HepG2 (cell line): ENCODE data around the gene ZNF491. TPM values are rescaled to one million over a fixed set of nuclear protein-coding genes. Genes with fewer than 3 reads are reported as not detected.

Source experiments
- FOXO4 ChIP-seq: sonication (generic); formaldehyde crosslinking; conservative IDR thresholded peaks from 2 replicates; pipeline ENCODE4 v1.8.1; 2023; ENCODE audit warnings: missing genetic modification reagents
- IRX3 ChIP-seq: sonication (generic); formaldehyde crosslinking; IDR thresholded peaks from 2 replicates; pipeline ENCODE4 v1.8.1; 2023; ENCODE audit warnings: mild to moderate bottlenecking, low read depth, missing genetic modification reagents, borderline replicate concordance
- KDM1A ChIP-seq: IDR thresholded peaks from 2 replicates; pipeline ENCODE4 v1.6.1; 2016; ENCODE audit warnings: missing compliant biosample characterization
- MYC ChIP-seq: sonication (generic); formaldehyde crosslinking; IDR thresholded peaks from 2 replicates; pipeline ENCODE4 v1.9.0; 2021; ENCODE audit warnings: missing genetic modification reagents, borderline replicate concordance
- REL ChIP-seq: sonication (generic); formaldehyde crosslinking; conservative IDR thresholded peaks from 2 replicates; pipeline ENCODE4 v1.8.0; 2022; ENCODE audit warnings: mild to moderate bottlenecking, missing genetic modification reagents, moderate library complexity
- TBX3 ChIP-seq: fragments of 450-650 bp; IDR thresholded peaks from 2 replicates; pipeline ENCODE4 v1.6.1; 2017; ENCODE audit warnings: antibody characterized with exemption, mild to moderate bottlenecking, inconsistent platforms, borderline replicate concordance
- TOE1 ChIP-seq: sonication (generic); formaldehyde crosslinking; IDR thresholded peaks from 2 replicates; pipeline ENCODE4 v1.4.0; 2020; ENCODE audit warnings: mild to moderate bottlenecking, missing genetic modification reagents
- ZNF17 ChIP-seq: sonication (generic); formaldehyde crosslinking; IDR thresholded peaks from 2 replicates; pipeline ENCODE4 v1.5.0; 2020; ENCODE audit warnings: mild to moderate bottlenecking, missing genetic modification reagents
- ZNF235 ChIP-seq: sonication (generic); formaldehyde crosslinking; IDR thresholded peaks from 2 replicates; pipeline ENCODE4 v1.8.1; 2023; ENCODE audit warnings: mild to moderate bottlenecking, missing genetic modification reagents, borderline replicate concordance
- ZNF280D ChIP-seq: sonication (generic); formaldehyde crosslinking; IDR thresholded peaks from 2 replicates; pipeline ENCODE4 v1.5.1; 2020; ENCODE audit warnings: mild to moderate bottlenecking, missing genetic modification reagents
- ZNF501 ChIP-seq: sonication (generic); formaldehyde crosslinking; IDR thresholded peaks from 2 replicates; pipeline ENCODE4 v1.5.1; 2020; ENCODE audit warnings: mild to moderate bottlenecking, moderate library complexity, missing genetic modification reagents
- ZNF576 ChIP-seq: sonication (generic); formaldehyde crosslinking; IDR thresholded peaks from 2 replicates; pipeline ENCODE4 v1.4.0; 2020; ENCODE audit warnings: mild to moderate bottlenecking, missing genetic modification reagents
- polyA plus RNA-seq, 8 experiments: library from polyadenylated mRNA; depleted of rRNA in 3 of 8; stranded (reverse) in 7 of 8; unstranded in 1 of 8; fragments of >200 nt; fragmentation: Illumina TruSeq in 4 of 8; extraction: Trizol in 4 of 8; gene quantifications; 2 replicates each; pipeline versions ENCODE4 v1.2.1 to v1.2.3, GENCODE V29; 2011 to 2016; ENCODE audit warnings: low read depth in 4 of 8, missing spikeins in 1 of 8, mixed read lengths in 1 of 8; ENCODE audit not compliant: insufficient read depth in 1 of 8
- total RNA-seq, 5 experiments: library from RNA; depleted of rRNA; stranded (reverse); fragments of >200 nt; fragmentation: Illumina TruSeq; extraction: Trizol; gene quantifications; 2 replicates each; pipeline ENCODE4 v1.2.3, GENCODE V29; 2016; ENCODE audit warnings: low read depth in 1 of 5
- TF ChIP-seq, protein P1 (sequence below): IDR thresholded peaks from 2 replicates; pipeline ENCODE4 v1.6.1; 2016; ENCODE audit warnings: low read depth
- TF ChIP-seq, protein P2 (sequence below): sonication (generic); formaldehyde crosslinking; IDR thresholded peaks from 2 replicates; pipeline ENCODE4 v1.5.1; 2020; ENCODE audit warnings: missing genetic modification reagents, mild to moderate bottlenecking, borderline replicate concordance
- TF ChIP-seq, protein P3 (sequence below): sonication (generic); formaldehyde crosslinking; conservative IDR thresholded peaks from 2 replicates; pipeline ENCODE4 v1.8.0; 2022; ENCODE audit warnings: mild to moderate bottlenecking, moderate library complexity, missing genetic modification reagents

The ZNF491 gene
- total and polyA plus RNA-seq, 2 of the 13 experiments (the other 11 are each of a cell fraction or from before 2014, with no cell fraction given), result 0.57 to 2.2 TPM

DNA sequence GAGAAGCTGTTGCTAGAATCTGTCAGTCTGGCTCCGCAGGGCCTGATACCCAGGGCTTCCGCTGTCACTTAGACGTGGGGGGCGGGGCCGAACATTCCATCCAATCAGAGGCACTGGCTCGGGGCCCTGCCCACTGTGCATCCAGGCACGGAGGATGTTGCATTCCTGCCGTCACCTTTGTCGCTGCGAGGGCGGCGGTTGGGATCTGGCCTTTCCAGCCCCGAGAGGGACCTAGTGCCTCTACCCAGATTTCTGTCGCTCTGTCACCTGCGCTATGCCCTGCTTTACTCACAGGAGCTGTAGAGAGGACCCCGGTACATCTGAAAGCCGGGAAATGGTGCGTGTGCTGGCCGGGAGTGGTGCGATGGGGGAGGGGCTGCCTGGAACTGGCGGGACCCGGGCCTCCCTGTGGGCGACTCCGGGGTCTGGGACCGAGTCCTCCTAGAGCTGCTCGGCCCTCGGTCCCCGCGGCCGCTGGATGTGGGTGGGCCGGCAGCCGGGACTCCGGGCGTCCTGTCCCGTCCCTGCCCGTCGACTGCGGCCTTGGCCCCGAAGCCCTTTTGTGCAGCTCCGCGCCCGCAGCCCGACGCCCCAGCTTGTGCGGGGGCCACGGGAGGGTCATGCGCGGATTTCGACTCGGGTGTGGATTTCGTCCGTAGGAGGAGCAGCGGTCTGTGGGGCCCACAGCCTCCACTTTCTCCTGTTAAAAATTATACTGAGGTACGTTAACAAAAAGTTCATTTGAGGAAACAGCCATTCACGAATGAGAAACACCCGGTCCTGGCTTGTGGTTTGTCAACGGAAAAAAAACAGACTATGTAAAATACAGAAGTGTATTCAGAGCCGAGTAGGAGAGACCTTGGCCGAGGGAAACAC is 50.5 kb downstream of the ZNF491 start, which contains the start of gene ZNF439 (continued):
- TF ChIP-seq ZNF280D (0 out of 2 replicates have a peak, but pooled peaks have one; percentile 26), ZNF501 (CRISPR knock-in tag) (no peak; the same call in 1 of the 2 replicates), MYC (CRISPR knock-in tag) (peak; percentile 35; the same call in 1 of the 2 replicates), ZNF17 (CRISPR knock-in tag) (no peak), REL (no peak), KDM1A (CRISPR knock-in tag) (peak; percentile 90; the same call in 1 of the 2 replicates), ZNF235 (no peak), TBX3 (peak; percentile 67; the same call in 1 of the 2 replicates), IRX3 (CRISPR knock-in tag) (no peak; the same call in 1 of the 2 replicates), TOE1 (CRISPR knock-in tag) (no peak), ZNF576 (CRISPR knock-in tag) (no peak), FOXO4 (CRISPR knock-in tag) (no peak)
- TF ChIP-seq, protein P1, sequence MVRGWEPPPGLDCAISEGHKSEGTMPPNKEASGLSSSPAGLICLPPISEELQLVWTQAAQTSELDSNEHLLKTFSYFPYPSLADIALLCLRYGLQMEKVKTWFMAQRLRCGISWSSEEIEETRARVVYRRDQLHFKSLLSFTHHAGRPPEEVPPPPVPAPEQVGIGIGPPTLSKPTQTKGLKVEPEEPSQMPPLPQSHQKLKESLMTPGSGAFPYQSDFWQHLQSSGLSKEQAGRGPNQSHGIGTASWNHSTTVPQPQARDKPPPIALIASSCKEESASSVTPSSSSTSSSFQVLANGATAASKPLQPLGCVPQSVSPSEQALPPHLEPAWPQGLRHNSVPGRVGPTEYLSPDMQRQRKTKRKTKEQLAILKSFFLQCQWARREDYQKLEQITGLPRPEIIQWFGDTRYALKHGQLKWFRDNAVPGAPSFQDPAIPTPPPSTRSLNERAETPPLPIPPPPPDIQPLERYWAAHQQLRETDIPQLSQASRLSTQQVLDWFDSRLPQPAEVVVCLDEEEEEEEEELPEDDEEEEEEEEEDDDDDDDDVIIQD, result 0 out of 2 replicates have a peak, but pooled peaks have one; percentile 9
- TF ChIP-seq, protein P2, sequence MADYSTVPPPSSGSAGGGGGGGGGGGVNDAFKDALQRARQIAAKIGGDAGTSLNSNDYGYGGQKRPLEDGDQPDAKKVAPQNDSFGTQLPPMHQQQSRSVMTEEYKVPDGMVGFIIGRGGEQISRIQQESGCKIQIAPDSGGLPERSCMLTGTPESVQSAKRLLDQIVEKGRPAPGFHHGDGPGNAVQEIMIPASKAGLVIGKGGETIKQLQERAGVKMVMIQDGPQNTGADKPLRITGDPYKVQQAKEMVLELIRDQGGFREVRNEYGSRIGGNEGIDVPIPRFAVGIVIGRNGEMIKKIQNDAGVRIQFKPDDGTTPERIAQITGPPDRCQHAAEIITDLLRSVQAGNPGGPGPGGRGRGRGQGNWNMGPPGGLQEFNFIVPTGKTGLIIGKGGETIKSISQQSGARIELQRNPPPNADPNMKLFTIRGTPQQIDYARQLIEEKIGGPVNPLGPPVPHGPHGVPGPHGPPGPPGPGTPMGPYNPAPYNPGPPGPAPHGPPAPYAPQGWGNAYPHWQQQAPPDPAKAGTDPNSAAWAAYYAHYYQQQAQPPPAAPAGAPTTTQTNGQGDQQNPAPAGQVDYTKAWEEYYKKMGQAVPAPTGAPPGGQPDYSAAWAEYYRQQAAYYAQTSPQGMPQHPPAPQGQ (CRISPR knock-in tag), result no peak
- TF ChIP-seq, protein P3, sequence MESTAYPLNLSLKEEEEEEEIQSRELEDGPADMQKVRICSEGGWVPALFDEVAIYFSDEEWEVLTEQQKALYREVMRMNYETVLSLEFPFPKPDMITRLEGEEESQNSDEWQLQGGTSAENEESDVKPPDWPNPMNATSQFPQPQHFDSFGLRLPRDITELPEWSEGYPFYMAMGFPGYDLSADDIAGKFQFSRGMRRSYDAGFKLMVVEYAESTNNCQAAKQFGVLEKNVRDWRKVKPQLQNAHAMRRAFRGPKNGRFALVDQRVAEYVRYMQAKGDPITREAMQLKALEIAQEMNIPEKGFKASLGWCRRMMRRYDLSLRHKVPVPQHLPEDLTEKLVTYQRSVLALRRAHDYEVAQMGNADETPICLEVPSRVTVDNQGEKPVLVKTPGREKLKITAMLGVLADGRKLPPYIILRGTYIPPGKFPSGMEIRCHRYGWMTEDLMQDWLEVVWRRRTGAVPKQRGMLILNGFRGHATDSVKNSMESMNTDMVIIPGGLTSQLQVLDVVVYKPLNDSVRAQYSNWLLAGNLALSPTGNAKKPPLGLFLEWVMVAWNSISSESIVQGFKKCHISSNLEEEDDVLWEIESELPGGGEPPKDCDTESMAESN (CRISPR knock-in tag), result peak; percentile 87
